HL-60 (cell line): ENCODE results near the gene GRID2.

Source experiments
- SPI1 ChIP-seq: IDR thresholded peaks from 2 replicates; pipeline ENCODE4 v1.6.1; 2012; ENCODE audit warnings: low read depth, mild to moderate bottlenecking, borderline replicate concordance
- TF ChIP-seq, protein P1 (sequence below): IDR thresholded peaks from one replicate; pipeline ENCODE4 v1.5.1; 2011; ENCODE audit warnings: low read length, control low read depth, inconsistent platforms; ENCODE audit not compliant: insufficient read depth
- TF ChIP-seq, protein P2 (sequence below): IDR thresholded peaks from 2 replicates; pipeline ENCODE4 v1.6.1; 2012; ENCODE audit warnings: low read depth; ENCODE audit not compliant: insufficient replicate concordance

DNA sequence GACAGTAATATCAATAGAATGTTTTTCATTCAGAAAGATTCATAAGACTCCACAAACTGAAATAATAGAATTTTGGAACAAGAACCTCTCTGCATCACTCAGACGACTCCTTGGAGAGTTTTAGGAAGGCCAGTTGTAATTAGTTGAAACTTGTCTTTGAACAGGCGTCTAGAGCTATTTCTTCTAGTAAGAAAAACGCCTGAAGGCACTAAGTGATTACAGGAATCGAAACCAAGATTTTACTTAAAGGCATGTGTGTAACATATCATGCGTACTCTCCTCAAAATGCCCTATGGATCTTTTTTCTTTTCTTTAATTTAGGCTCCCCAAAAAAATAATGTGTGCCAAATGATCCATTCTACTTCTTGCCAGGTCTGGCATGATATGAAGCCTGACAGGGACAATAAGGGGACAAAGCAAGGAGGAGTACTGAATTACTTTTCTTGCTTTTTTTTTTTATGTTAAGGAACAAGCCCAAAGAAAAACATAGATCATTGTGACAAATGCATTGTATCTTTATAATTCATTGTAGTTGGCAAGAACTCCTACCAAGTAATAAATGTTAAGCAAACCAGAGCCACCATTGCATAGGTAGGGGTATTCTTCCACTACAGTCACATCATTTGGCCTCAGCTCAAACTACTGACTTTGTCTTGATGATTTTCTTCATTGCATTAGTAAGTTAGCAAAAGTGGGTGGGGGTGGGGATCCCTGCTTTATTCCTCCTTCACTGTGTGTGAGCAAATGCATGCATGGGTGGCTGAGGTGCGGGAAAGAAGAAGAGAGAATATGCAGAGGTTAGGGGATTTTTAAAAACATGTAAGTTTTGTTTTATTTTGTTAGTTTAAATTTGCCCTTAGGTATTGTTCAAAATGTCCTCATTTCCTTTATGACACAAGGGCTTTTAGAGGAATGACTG is 1444.9 kb downstream of the GRID2 start:
- TF ChIP-seq, protein P1, sequence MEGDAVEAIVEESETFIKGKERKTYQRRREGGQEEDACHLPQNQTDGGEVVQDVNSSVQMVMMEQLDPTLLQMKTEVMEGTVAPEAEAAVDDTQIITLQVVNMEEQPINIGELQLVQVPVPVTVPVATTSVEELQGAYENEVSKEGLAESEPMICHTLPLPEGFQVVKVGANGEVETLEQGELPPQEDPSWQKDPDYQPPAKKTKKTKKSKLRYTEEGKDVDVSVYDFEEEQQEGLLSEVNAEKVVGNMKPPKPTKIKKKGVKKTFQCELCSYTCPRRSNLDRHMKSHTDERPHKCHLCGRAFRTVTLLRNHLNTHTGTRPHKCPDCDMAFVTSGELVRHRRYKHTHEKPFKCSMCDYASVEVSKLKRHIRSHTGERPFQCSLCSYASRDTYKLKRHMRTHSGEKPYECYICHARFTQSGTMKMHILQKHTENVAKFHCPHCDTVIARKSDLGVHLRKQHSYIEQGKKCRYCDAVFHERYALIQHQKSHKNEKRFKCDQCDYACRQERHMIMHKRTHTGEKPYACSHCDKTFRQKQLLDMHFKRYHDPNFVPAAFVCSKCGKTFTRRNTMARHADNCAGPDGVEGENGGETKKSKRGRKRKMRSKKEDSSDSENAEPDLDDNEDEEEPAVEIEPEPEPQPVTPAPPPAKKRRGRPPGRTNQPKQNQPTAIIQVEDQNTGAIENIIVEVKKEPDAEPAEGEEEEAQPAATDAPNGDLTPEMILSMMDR = no peak
- TF ChIP-seq, protein P2, sequence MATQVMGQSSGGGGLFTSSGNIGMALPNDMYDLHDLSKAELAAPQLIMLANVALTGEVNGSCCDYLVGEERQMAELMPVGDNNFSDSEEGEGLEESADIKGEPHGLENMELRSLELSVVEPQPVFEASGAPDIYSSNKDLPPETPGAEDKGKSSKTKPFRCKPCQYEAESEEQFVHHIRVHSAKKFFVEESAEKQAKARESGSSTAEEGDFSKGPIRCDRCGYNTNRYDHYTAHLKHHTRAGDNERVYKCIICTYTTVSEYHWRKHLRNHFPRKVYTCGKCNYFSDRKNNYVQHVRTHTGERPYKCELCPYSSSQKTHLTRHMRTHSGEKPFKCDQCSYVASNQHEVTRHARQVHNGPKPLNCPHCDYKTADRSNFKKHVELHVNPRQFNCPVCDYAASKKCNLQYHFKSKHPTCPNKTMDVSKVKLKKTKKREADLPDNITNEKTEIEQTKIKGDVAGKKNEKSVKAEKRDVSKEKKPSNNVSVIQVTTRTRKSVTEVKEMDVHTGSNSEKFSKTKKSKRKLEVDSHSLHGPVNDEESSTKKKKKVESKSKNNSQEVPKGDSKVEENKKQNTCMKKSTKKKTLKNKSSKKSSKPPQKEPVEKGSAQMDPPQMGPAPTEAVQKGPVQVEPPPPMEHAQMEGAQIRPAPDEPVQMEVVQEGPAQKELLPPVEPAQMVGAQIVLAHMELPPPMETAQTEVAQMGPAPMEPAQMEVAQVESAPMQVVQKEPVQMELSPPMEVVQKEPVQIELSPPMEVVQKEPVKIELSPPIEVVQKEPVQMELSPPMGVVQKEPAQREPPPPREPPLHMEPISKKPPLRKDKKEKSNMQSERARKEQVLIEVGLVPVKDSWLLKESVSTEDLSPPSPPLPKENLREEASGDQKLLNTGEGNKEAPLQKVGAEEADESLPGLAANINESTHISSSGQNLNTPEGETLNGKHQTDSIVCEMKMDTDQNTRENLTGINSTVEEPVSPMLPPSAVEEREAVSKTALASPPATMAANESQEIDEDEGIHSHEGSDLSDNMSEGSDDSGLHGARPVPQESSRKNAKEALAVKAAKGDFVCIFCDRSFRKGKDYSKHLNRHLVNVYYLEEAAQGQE = no peak
- TF ChIP-seq SPI1 = no peak
